PFSK-1 (cell line): ENCODE results near the gene MAGI2.

Experiments
- POLR2AphosphoS5 ChIP-seq: IDR thresholded peaks from 2 replicates; pipeline ENCODE4 v1.6.1; 2012; ENCODE audit warnings: low read depth, mild to moderate bottlenecking, control low read depth, low read length, moderate library complexity
- REST ChIP-seq, 2 experiments: IDR thresholded peaks; 2 replicates each; pipeline versions ENCODE4 v1.6.1 to v1.8.0; 2011 to 2012; ENCODE audit warnings: low read depth in 2 of 2, low read length in 2 of 2, control low read depth in 1 of 2, inconsistent platforms in 1 of 2, mild to moderate bottlenecking in 1 of 2, moderate library complexity in 1 of 2; ENCODE audit not compliant: insufficient read depth in 1 of 2
- SIN3A ChIP-seq: IDR thresholded peaks from 2 replicates; pipeline ENCODE4 v1.6.1; 2012; ENCODE audit warnings: mild to moderate bottlenecking, low read length, moderate library complexity, borderline replicate concordance; ENCODE audit not compliant: insufficient read depth
- TAF1 ChIP-seq: IDR thresholded peaks from 2 replicates; pipeline ENCODE4 v1.6.1; 2012; ENCODE audit warnings: low read length, control low read depth, borderline replicate concordance; ENCODE audit not compliant: insufficient read depth

GRCh38 chr7:78864339-78864738, 589.1 kb downstream of the MAGI2 start:
- TF ChIP-seq POLR2AphosphoS5 (no peak), SIN3A (no peak), TAF1 (no peak), REST (IDR thresholded peaks at IDR 0.05; ENCODE audit: insufficient read depth in 1 of 2, low read depth in 2 of 2, low read length in 2 of 2) (no peak)
